Naive thymus-derived CD8-positive, alpha-beta T cell (primary cell): ENCODE results near the gene NABP1. TPM values are rescaled to one million over a fixed set of nuclear protein-coding genes. Genes with fewer than 3 reads are reported as not detected.

ENCODE experiments used
- ATAC-seq, 2 donors: fragments of 150-1000 bp; cut with Tn5 transposase in 1 of 2; sonication (Bioruptor Pico), chemical (Tn5 transposase) in 1 of 2; 1 replicate in 1 of 2; 2 replicates in 1 of 2; pipeline ENCODE4 v1.10.0; 2021; ENCODE audit warnings: mild to moderate bottlenecking in 2 of 2, moderate library complexity in 2 of 2
- POLR2A ChIA-PET: fragments of 350-600 bp; sonication (Branson Sonifier 250); formaldehyde crosslinking; loops from one replicate; lab custom pipeline; 2021; ENCODE audit warnings: antibody characterized with exemption; lab: Charles Lee
- DNase-seq, 10 donors: peaks; one replicate each; pipeline versions ENCODE4 v3.0.0 to v3.0.0-alpha.2; 2020 to 2022
- H3K27ac Mint-ChIP-seq, 10 donors: one replicate each; pipeline ENCODE4 v1.8.0; 2020 to 2022; ENCODE audit warnings: mild to moderate bottlenecking in 10 of 10, mixed read lengths in 10 of 10, moderate library complexity in 4 of 10, inconsistent platforms in 1 of 10
- H3K27me3 Mint-ChIP-seq, 5 donors: one replicate each; pipeline ENCODE4 v1.8.0; 2021 to 2022; ENCODE audit warnings: mixed read lengths in 5 of 5
- H3K36me3 Mint-ChIP-seq, 3 donors: one replicate each; pipeline ENCODE4 v1.8.0; 2020 to 2022; ENCODE audit warnings: mixed read lengths in 3 of 3, mild to moderate bottlenecking in 2 of 3, inconsistent platforms in 1 of 3
- H3K4me1 Mint-ChIP-seq, 4 donors: one replicate each; pipeline ENCODE4 v1.8.0; 2021 to 2022; ENCODE audit warnings: mixed read lengths in 4 of 4
- H3K4me3 Mint-ChIP-seq, 10 donors: one replicate each; pipeline ENCODE4 v1.8.0; 2020 to 2022; ENCODE audit warnings: mild to moderate bottlenecking in 10 of 10, mixed read lengths in 10 of 10, moderate library complexity in 6 of 10, inconsistent platforms in 1 of 10
- H3K9me3 Mint-ChIP-seq, 9 donors: one replicate each; pipeline ENCODE4 v1.8.0; 2020 to 2022; ENCODE audit warnings: mixed read lengths in 9 of 9, mild to moderate bottlenecking in 3 of 9, inconsistent platforms in 1 of 9, moderate library complexity in 1 of 9
- polyA plus RNA-seq, 3 donors: library from polyadenylated mRNA; unstranded; fragments of 300-500 nt; fragmentation: Illumina TruSeq; gene quantifications; one replicate each; pipeline ENCODE4 v1.2.3, GENCODE V29; 2021
- total RNA-seq, 8 experiments: library from RNA in 2 of 8; stranded (reverse) in 2 of 8; gene quantifications; one replicate each; pipeline ENCODE4 v1.2.3 and lab custom pipeline; 2021 to 2026

Gene NABP1
- total and polyA plus RNA-seq, 5 experiments from 2014 or later: 3.5 to 38.8 (median 4.7) TPM

- ATAC-seq: no peak
- H3K9me3 Mint-ChIP-seq: no peaks in the 10 kb centered on the region
- DNase-seq: no peak
- peaks cover 0 to 3% (median 0%) of the 10 kb centered on the region in 4 donors for H3K4me1 Mint-ChIP-seq
- no peak overlapping the region for H3K4me3 Mint-ChIP-seq
- peaks cover 0 to 20% (median 12%) of the 10 kb centered on the region in 3 donors for H3K36me3 Mint-ChIP-seq
- POLR2A ChIA-PET: no interaction called here
- no peak overlapping the region for H3K27ac Mint-ChIP-seq
- H3K27me3 Mint-ChIP-seq: peaks cover 0 to 3% (median 0%) of the 10 kb centered on the region in 5 donors
These were observed 23.8 kb downstream of the NABP1 start for GRCh38 chr2:191701696-191702095.

- POLR2A ChIA-PET: no interaction called here
These were observed 25.3 kb downstream of the NABP1 start for GRCh38 chr2:191703079-191703725.

GRCh38 chr2:191705084-191705483 lies 27.1 kb downstream of the NABP1 start:
- POLR2A ChIA-PET: no interaction called here
- Mint-ChIP-seq H3K27me3 (peaks cover 0 to 3% (median 0%) of the 10 kb centered on the region in 5 donors), H3K4me1 (peaks cover 0 to 3% (median 0%) of the 10 kb centered on the region in 4 donors), H3K4me3 (no peak overlapping the region), H3K36me3 (peaks cover 8 to 26% (median 15%) of the 10 kb centered on the region in 3 donors), H3K27ac (no peak overlapping the region), H3K9me3 (no peaks in the 10 kb centered on the region)
- no peak for ATAC-seq
- no peak for DNase-seq

More at GRCh38 chr2:191703079-191703725, 25.3 kb downstream of the NABP1 start:
- no peak overlapping the region for H3K27ac Mint-ChIP-seq
- ATAC-seq (no peak), DNase-seq (no peak)
- H3K4me1 Mint-ChIP-seq: peaks cover 0 to 3% (median 0%) of the 10 kb centered on the region in 4 donors
- peaks cover 0 to 13% (median 5%) of the 10 kb centered on the region in 3 donors for H3K36me3 Mint-ChIP-seq
- H3K27me3 Mint-ChIP-seq: peaks cover 0 to 3% (median 0%) of the 10 kb centered on the region in 5 donors
- H3K4me3 Mint-ChIP-seq: no peak overlapping the region
- H3K9me3 Mint-ChIP-seq: no peaks in the 10 kb centered on the region

- peaks cover 0 to 3% (median 0%) of the 10 kb centered on the region in 5 donors for H3K27me3 Mint-ChIP-seq
- H3K4me3 Mint-ChIP-seq: no peak overlapping the region
- H3K4me1 Mint-ChIP-seq: peaks cover 0 to 3% (median 0%) of the 10 kb centered on the region in 4 donors
- H3K27ac Mint-ChIP-seq: peak overlapping the region in 1 of 10 donors; percentile 8
- POLR2A ChIA-PET: no interaction called here
- H3K9me3 Mint-ChIP-seq: no peaks in the 10 kb centered on the region
- H3K36me3 Mint-ChIP-seq: peaks cover 8 to 20% (median 17%) of the 10 kb centered on the region in 3 donors
- ATAC-seq (no peak), DNase-seq (no peak)
These were observed 27.8 kb downstream of the NABP1 start for GRCh38 chr2:191705701-191706100.

GRCh38 chr2:191706791-191707190 lies 28.9 kb downstream of the NABP1 start:
- ATAC-seq (no peak), DNase-seq (no peak)
- Mint-ChIP-seq H3K27ac (no peak overlapping the region), H3K9me3 (no peaks in the 10 kb centered on the region), H3K4me1 (peaks cover 0 to 3% (median 0%) of the 10 kb centered on the region in 4 donors), H3K27me3 (peaks cover 0 to 3% (median 0%) of the 10 kb centered on the region in 5 donors), H3K4me3 (no peak overlapping the region), H3K36me3 (peaks cover 8 to 20% (median 16%) of the 10 kb centered on the region in 3 donors)
- POLR2A ChIA-PET: no interaction called here

- no peak for ATAC-seq
- POLR2A ChIA-PET: no interaction called here
- DNase-seq: no peak
- H3K4me3 Mint-ChIP-seq: no peak overlapping the region
- no peaks in the 10 kb centered on the region for H3K9me3 Mint-ChIP-seq
- peaks cover 0 to 3% (median 0%) of the 10 kb centered on the region in 5 donors for H3K27me3 Mint-ChIP-seq
- peaks cover 0 to 3% (median 0%) of the 10 kb centered on the region in 4 donors for H3K4me1 Mint-ChIP-seq
- H3K36me3 Mint-ChIP-seq: peaks cover 8 to 20% (median 16%) of the 10 kb centered on the region in 3 donors
- H3K27ac Mint-ChIP-seq: no peak overlapping the region
These were observed 29.6 kb downstream of the NABP1 start for GRCh38 chr2:191707542-191707941.

- no peak for ATAC-seq
- DNase-seq: no peak
- H3K4me1 Mint-ChIP-seq: no peaks in the 10 kb centered on the region
- H3K27ac Mint-ChIP-seq: no peak overlapping the region
- H3K27me3 Mint-ChIP-seq: no peaks in the 10 kb centered on the region
- no peaks in the 10 kb centered on the region for H3K9me3 Mint-ChIP-seq
- H3K36me3 Mint-ChIP-seq: peaks cover 8 to 16% (median 13%) of the 10 kb centered on the region in 3 donors
- POLR2A ChIA-PET: no interaction called here
- H3K4me3 Mint-ChIP-seq: no peak overlapping the region
These were observed 32.5 kb downstream of the NABP1 start for GRCh38 chr2:191710411-191710900.

- peaks cover 8 to 17% (median 13%) of the 10 kb centered on the region in 3 donors for H3K36me3 Mint-ChIP-seq
- H3K27me3 Mint-ChIP-seq: no peaks in the 10 kb centered on the region
- no peak overlapping the region for H3K27ac Mint-ChIP-seq
- POLR2A ChIA-PET: no interaction called here
- H3K4me3 Mint-ChIP-seq: no peak overlapping the region
- no peaks in the 10 kb centered on the region for H3K4me1 Mint-ChIP-seq
- no peak for ATAC-seq
- H3K9me3 Mint-ChIP-seq: no peaks in the 10 kb centered on the region
- DNase-seq: no peak
These were observed 33.7 kb downstream of the NABP1 start for GRCh38 chr2:191711621-191712020.

- peaks cover 2 to 17% (median 9%) of the 10 kb centered on the region in 3 donors for H3K36me3 Mint-ChIP-seq
- H3K9me3 Mint-ChIP-seq: no peaks in the 10 kb centered on the region
- no peak overlapping the region for H3K4me3 Mint-ChIP-seq
- no peaks in the 10 kb centered on the region for H3K4me1 Mint-ChIP-seq
- POLR2A ChIA-PET: no interaction called here
- no peaks in the 10 kb centered on the region for H3K27me3 Mint-ChIP-seq
- no peak for ATAC-seq
- DNase-seq: no peak
- no peak overlapping the region for H3K27ac Mint-ChIP-seq
These were observed 35.9 kb downstream of the NABP1 start for GRCh38 chr2:191713837-191714236.

GRCh38 chr2:191714925-191715324 lies 37.0 kb downstream of the NABP1 start:
- Mint-ChIP-seq H3K9me3 (no peaks in the 10 kb centered on the region), H3K27ac (no peak overlapping the region), H3K36me3 (peaks cover 0 to 7% (median 0%) of the 10 kb centered on the region in 3 donors), H3K4me1 (no peaks in the 10 kb centered on the region), H3K4me3 (no peak overlapping the region), H3K27me3 (no peaks in the 10 kb centered on the region)
- DNase-seq (no peak), ATAC-seq (no peak)
- POLR2A ChIA-PET: no interaction called here

- H3K4me3 Mint-ChIP-seq: no peak overlapping the region
- POLR2A ChIA-PET: no interaction called here
- ATAC-seq: no peak
These were observed 37.5 kb downstream of the NABP1 start for GRCh38 chr2:191715471-191715870.

GRCh38 chr2:191719261-191719660 lies 41.3 kb downstream of the NABP1 start:
- POLR2A ChIA-PET: no interaction called here
- peaks cover 0 to 4% (median 0%) of the 10 kb centered on the region in 3 donors for H3K36me3 Mint-ChIP-seq
- H3K4me1 Mint-ChIP-seq: no peaks in the 10 kb centered on the region
- peaks cover 0 to 2% (median 0%) of the 10 kb centered on the region in 5 donors for H3K27me3 Mint-ChIP-seq
- no peak overlapping the region for H3K27ac Mint-ChIP-seq
- no peak overlapping the region for H3K4me3 Mint-ChIP-seq
- DNase-seq (no peak), ATAC-seq (no peak)
- H3K9me3 Mint-ChIP-seq: no peaks in the 10 kb centered on the region

More at GRCh38 chr2:191715471-191715870, 37.5 kb downstream of the NABP1 start:
- Mint-ChIP-seq H3K4me1 (no peaks in the 10 kb centered on the region), H3K27me3 (no peaks in the 10 kb centered on the region), H3K9me3 (no peaks in the 10 kb centered on the region), H3K36me3 (peaks cover 0 to 4% (median 0%) of the 10 kb centered on the region in 3 donors), H3K27ac (no peak overlapping the region)
- no peak for DNase-seq

- POLR2A ChIA-PET: no interaction called here
- H3K27ac Mint-ChIP-seq: no peak overlapping the region
- ATAC-seq (no peak), DNase-seq (no peak)
- peaks cover 0 to 2% (median 0%) of the 10 kb centered on the region in 5 donors for H3K27me3 Mint-ChIP-seq
- no peak overlapping the region for H3K4me3 Mint-ChIP-seq
- H3K9me3 Mint-ChIP-seq: no peaks in the 10 kb centered on the region
- peaks cover 0 to 4% (median 0%) of the 10 kb centered on the region in 3 donors for H3K36me3 Mint-ChIP-seq
- no peaks in the 10 kb centered on the region for H3K4me1 Mint-ChIP-seq
These were observed 42.0 kb downstream of the NABP1 start for GRCh38 chr2:191719938-191720337.
